Inferior parietal cortex (tissue), 1 donor: ENCODE measurements around the gene ADAMTS12.

Experiments
- DNase-seq: peaks from one replicate; pipeline ENCODE4 v3.0.0-alpha.2; 2016; ENCODE audit errors: extremely low spot score

The ADAMTS12 gene

DNA sequence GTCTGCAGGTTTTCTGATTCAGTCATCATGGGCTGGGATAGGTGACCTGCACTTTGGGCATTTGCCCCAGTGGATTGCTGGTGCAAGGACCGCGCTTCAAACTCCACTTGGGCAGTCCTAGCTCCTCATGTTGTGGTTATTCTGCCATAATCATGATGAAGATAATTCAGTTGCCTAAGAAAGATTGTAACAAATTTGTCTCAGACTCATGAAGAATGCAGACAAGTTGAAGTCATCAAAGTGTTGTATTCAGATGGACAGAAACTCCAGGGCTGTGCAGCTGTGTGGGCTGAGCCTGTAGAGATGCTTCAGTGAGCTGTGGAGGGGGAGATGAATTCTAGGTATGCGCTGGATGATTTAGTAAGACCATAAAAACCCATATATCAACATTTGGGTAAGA is 412.5 kb downstream of the ADAMTS12 start:
- DNase-seq = no peak

DNA sequence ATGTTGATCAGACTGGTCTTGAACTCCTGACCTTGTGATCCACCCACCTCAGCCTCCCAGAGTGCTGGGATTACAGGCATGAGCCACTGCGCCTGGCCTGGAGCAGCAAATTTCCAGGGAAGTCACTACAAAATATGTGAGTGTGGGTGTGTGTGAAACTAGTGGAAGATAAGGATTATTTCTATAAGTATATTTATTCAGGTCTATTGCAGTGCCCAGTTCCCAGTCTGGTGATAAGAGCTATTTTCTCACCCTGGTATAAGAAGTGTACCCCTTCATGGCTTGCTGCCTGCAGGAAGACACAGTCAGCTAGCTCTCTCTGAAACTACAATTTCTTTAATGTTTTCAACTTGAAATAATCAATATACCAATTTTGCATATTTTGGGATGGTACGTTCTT is 414.0 kb downstream of the ADAMTS12 start:
- no peak for DNase-seq

DNA sequence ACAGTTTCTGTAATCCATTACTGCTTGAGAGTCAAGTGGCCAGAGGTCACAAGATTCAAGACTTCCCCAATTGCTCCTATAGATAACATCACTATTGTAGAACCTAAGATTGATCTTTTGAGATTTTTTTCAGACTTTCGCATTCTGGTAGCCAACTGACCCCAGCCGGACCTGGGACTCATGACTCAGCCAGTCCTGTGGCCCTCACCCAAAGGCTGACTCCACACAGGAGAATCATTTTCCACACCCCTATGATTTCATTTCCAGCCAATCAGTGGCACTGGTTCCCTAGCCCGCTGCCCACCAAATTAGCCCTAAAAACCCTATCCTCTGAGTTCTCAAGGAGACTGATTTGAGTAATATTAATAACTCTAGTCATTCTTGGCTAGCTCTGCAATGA is 414.8 kb downstream of the ADAMTS12 start:
- DNase-seq = no peak

DNA sequence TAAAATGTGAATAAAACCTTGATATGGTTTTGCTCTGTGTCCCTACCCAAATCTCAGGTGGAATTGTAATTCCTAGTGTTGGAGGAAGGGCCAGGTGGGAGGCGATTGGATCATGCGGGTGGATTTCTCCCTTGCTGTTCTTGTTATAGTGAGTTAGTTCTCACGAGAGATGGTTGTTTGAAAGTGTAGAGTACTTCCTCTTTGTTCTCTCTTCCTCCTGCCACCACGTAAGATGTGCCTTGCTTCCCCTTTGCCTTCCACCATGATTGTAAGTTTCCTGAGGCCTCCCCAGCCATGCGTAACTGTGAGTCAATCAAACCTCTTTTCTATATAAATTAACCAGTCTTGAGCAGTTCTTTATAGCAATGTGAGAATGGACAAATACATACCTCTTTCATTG is 416.1 kb downstream of the ADAMTS12 start:
- no peak for DNase-seq

DNA sequence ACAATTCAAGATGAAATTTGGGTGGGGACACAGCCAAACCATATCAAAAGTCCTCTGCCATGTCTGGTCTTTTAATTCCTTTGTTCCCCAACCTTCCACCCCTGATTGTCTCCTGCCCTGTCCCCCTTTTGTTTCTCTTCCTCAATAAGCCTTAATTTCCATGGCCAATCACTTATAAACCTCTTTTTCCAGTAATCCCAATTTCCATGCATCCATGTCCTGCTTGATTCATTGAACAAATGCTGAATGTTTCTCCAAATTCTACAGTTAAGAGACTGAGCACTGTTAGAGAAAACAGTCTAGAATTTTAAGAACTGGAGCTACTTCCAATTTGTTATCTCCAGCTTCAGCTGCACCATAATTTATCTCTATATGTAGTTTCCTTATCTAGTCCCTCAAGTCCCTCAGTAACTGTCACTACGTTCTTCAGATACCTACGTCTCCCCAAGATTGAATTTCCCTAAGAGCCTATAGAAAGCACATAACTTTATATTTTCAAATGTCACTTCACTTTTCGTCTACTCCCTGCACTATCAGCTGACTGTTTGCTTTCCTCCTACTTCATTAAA is 416.8 kb downstream of the ADAMTS12 start:
- no peak for DNase-seq

DNA sequence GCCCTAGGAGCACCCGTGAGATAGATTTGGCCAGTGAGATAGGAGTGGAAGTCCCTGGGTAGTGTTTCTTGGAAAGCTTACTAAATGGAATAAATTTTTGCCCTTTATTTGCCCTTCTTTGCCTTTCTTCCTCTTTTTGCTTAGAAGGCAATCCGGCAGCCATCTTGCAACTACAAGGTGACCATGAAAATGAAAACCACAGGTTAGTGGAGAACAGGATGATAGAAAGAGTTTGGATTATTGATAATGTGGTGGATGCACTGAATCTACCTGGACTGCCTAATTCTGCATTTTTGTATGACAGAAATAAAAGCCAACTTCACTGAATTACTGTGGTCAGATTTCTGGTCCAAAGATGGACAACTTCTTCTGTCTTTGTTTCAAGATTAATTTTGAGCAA is 417.8 kb downstream of the ADAMTS12 start:
- no peak for DNase-seq
